ENCODE measurements around the gene NR2C2AP.

Gene NR2C2AP

DNA sequence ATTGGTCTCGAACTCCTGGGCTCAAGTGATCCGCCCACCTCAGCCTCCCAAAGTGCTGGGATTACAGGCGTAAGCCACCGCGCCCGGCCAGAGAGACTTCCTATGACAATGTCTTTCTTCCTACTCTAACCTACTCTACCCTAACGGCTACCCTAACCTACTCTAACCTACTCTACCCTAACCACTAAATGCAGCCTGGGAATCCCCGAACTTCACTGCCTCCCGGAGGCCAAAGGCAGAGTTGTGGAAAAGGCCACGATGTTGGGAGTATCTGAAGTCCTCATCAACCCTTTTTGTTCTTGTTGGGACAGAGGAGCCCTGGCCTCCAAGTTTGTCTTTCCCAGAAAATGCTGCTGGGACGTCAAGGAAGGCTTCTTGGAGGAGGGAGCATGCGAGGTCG lies 967 bp upstream of the NR2C2AP start:
- no peak for DNase-seq (ENCODE audit: low read depth, low spot score)
- TF ChIP-seq, protein P1, sequence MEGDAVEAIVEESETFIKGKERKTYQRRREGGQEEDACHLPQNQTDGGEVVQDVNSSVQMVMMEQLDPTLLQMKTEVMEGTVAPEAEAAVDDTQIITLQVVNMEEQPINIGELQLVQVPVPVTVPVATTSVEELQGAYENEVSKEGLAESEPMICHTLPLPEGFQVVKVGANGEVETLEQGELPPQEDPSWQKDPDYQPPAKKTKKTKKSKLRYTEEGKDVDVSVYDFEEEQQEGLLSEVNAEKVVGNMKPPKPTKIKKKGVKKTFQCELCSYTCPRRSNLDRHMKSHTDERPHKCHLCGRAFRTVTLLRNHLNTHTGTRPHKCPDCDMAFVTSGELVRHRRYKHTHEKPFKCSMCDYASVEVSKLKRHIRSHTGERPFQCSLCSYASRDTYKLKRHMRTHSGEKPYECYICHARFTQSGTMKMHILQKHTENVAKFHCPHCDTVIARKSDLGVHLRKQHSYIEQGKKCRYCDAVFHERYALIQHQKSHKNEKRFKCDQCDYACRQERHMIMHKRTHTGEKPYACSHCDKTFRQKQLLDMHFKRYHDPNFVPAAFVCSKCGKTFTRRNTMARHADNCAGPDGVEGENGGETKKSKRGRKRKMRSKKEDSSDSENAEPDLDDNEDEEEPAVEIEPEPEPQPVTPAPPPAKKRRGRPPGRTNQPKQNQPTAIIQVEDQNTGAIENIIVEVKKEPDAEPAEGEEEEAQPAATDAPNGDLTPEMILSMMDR (IDR thresholded peaks at IDR 0.05; ENCODE audit: low read depth, low read length) = no peak
- in situ Hi-C loops (cut with HindIII; ENCODE audit: low sequenced_read_pairs) = no loop called here
- H3K4me3 ChIP-seq (ENCODE audit: low read depth, low read length) = no peak overlapping the region

DNA sequence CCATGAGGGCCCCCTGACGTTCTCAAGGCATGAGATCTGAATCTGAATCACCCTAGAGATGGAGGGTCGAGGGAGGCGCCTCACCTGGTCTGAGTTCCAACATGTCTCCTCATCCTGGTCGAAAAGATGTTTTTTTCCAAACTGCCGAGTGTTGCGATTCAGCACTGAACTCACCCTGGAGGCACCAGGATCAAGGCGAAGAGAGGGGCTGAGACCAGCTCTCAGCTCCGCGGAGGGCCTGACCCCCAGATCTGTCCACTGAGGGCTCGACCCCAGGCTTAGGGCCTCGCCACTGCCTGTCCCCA lies 555 bp downstream of the NR2C2AP start:
- DNase-seq (ENCODE audit: low read depth, low spot score) = no peak
- peak overlapping the region; percentile 76 for H3K4me3 ChIP-seq (ENCODE audit: low read depth, low read length)
- in situ Hi-C loops (cut with HindIII; ENCODE audit: low sequenced_read_pairs) = no loop called here
- TF ChIP-seq, protein P1 (IDR thresholded peaks at IDR 0.05; ENCODE audit: low read depth, low read length) = no peak

DNA sequence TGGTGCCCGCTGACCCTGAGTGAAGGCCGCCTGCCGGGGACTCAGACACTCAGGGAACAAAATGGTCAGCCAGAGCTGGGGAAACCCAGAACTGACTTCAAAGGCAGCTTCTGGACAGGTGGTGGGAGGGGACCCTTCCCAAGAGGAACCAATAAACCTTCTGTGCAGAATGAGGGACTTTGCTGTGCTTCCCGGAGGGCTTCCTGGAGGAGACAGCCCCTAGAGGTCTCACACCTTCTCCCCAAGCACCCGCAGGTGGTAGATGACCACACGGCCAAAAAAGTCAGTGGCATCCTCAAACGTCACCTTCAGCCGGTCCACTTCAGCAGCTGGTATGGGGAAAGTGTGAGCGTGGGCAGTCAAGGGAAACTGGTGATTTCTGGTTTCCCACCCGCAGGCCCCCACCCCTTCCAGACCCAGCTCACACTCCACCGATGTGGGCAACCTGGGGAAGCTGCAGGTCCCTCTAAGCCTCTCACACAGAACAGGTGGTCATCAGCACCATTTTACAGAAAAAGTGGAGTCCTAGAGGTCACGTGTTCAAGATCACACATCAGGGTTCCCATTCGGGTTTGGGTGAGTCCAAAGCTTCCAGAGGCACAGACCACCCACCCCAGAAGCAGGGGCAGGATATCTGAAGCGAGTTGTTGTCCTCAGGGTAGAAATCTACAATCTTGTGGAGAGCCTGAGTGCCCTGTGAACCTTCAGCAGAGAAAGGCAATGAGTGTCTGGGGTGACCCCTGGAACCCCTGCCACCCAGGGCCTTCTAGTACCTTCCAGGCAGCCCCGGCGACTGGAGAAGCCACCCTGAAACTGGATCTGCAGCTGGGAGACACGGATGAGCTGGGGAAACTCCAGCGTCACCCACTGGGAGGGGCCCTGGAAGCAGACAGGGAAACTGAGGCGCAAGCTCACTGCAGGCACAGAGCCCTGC lies 1.2 kb downstream of the NR2C2AP start:
- TF ChIP-seq, protein P1 (IDR thresholded peaks at IDR 0.05; ENCODE audit: low read depth, low read length) = no peak
- H3K4me3 ChIP-seq (ENCODE audit: low read depth, low read length) = peak overlapping the region; percentile 76
- DNase-seq (ENCODE audit: low read depth, low spot score) = no peak
- in situ Hi-C loops (cut with HindIII; ENCODE audit: low sequenced_read_pairs) = no loop called here

- TF ChIP-seq, protein P1 (IDR thresholded peaks at IDR 0.05; ENCODE audit: low read depth, low read length) = no peak
- DNase-seq (ENCODE audit: low read depth, low spot score) = no peak
- H3K4me3 ChIP-seq (ENCODE audit: low read depth, low read length) = no peak overlapping the region
- in situ Hi-C loops (cut with HindIII; ENCODE audit: low sequenced_read_pairs) = no loop called here
These were observed 9.3 kb downstream of the NR2C2AP start for GRCh38 chr19:19193926-19194325.

GRCh38 chr19:19192910-19193423 lies 10.2 kb downstream of the NR2C2AP start:
- in situ Hi-C loops (cut with HindIII; ENCODE audit: low sequenced_read_pairs) = no loop called here

GRCh38 chr19:19192078-19192882 lies 10.9 kb downstream of the NR2C2AP start, which contains the start of the genes BORCS8 and RFXANK:
Gene BORCS8, minus strand, starts transcription at chr19:19192152. Its CDS starts 35 bp downstream, at chr19:19192117.
Gene RFXANK, plus strand, starts transcription at chr19:19192258. Its CDS starts 1,689 bp downstream, at chr19:19193947.
- H3K4me3 ChIP-seq (ENCODE audit: low read depth, low read length) = peak within 1 kb of the TSS; percentile 99
- in situ Hi-C loops (cut with HindIII; ENCODE audit: low sequenced_read_pairs) = no loop called here
- TF ChIP-seq, protein P1 (IDR thresholded peaks at IDR 0.05; ENCODE audit: low read depth, low read length) = no peak
- peak; percentile 99 for DNase-seq (ENCODE audit: low read depth, low spot score)

More at GRCh38 chr19:19192910-19193423, 10.2 kb downstream of the NR2C2AP start:
- DNase-seq (ENCODE audit: low read depth, low spot score) = no peak
- peak overlapping the region; percentile 99 for H3K4me3 ChIP-seq (ENCODE audit: low read depth, low read length)
- TF ChIP-seq, protein P1 (IDR thresholded peaks at IDR 0.05; ENCODE audit: low read depth, low read length) = no peak
